GM12875 (cell line): ENCODE measurements around the gene ADCY9.
"Not testable (repeated sequence)": the region's sequence is repeated elsewhere in the genome, so short reads cannot be mapped to it uniquely, and the experiment has no call there.

ENCODE experiments used
- H3K4me3 ChIP-seq: one replicate; pipeline ENCODE4 v1.5.1; 2011; ENCODE audit warnings: low read depth, low read length, control low read depth
- CTCF ChIP-seq: IDR thresholded peaks from 2 replicates; pipeline ENCODE4 v1.5.1; 2011; ENCODE audit warnings: low read depth, mild to moderate bottlenecking, control low read depth, inconsistent platforms, low read length, moderate library complexity, borderline replicate concordance; ENCODE audit not compliant: insufficient read depth

ADCY9 gene

GRCh38 chr16:3938843-3939624 lies 177.2 kb downstream of the ADCY9 start:
- no peak overlapping the region for H3K4me3 ChIP-seq
- peak; percentile 94 for TF ChIP-seq CTCF

DNA sequence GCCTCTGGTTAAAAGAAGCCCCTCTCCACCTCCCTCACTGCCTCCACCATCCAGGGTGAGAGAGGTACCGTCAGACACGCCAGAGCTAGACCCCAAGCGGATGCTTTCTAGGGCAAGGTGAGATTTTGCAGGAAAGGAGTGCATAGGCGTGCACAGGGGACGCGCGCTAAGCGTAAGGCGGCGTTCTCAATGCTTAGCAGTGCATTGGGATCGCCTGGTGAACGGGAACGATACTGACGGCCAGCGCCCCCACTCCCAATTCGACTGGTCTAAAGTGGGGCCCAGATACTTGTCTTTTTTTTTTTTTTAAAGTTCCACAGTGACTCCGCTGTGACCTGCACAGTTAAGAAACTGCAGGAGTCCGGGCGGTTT lies 177.8 kb downstream of the ADCY9 start:
- TF ChIP-seq CTCF: no peak
- no peak overlapping the region for H3K4me3 ChIP-seq

- no peak overlapping the region for H3K4me3 ChIP-seq
- no peak for TF ChIP-seq CTCF
Measured at GRCh38 chr16:3937066-3937875, 179.0 kb downstream of the ADCY9 start.

GRCh38 chr16:3935921-3936320 lies 180.3 kb downstream of the ADCY9 start:
- H3K4me3 ChIP-seq: no peak overlapping the region
- TF ChIP-seq CTCF: no peak

DNA sequence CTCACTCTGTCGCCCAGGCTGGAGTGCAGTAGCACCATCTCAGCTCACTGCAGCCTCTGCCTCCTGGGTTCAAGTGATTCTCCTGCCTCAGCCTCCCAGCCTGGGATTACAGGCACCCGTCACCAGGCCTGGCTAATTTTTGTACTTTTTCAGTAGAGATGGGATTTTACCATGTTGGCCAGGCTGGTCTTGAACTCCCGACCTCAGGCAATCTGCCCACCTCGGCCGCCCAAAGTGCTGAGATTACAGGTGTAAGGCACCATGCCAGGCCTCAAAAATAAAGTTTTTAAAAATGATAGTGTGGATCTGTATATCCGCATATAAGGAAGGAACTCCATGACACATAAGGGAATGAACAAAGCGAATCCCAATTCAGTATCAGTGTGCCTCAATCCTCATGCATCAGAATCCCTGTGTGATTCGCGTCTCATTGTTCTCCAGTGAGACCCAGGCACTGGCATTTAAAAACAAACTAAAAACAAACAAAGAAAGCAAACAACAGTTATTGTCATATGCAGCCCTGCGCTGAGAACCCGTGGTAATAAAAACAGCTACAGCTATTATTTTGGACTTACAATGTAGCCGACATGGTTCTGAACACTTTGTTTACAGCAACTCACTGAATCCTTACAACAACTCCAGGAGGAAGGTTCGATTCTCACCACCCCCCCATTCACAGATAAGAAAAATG lies 181.6 kb downstream of the ADCY9 start:
- H3K4me3 ChIP-seq: no peak overlapping the region
- no peak for TF ChIP-seq CTCF

- H3K4me3 ChIP-seq: not testable (repeated sequence)
Measured at GRCh38 chr16:3927147-3927546, 189.1 kb downstream of the ADCY9 start.

- no peak overlapping the region for H3K4me3 ChIP-seq
- no peak for TF ChIP-seq CTCF
Measured at GRCh38 chr16:3924763-3925162, 191.5 kb downstream of the ADCY9 start.
